ENCODE measurements around the gene DUSP28.

DUSP28 gene

GRCh38 chr2:240573516-240574385 is 13.6 kb downstream of the DUSP28 start:
- no peak for DNase-seq

GRCh38 chr2:240574386-240575100 is 14.4 kb downstream of the DUSP28 start:
- DNase-seq = no peak

GRCh38 chr2:240575101-240575965 is 15.2 kb downstream of the DUSP28 start:
- DNase-seq = no peak

GRCh38 chr2:240576036-240576435 is 15.9 kb downstream of the DUSP28 start:
- no peak for DNase-seq

GRCh38 chr2:240576436-240577205 is 16.5 kb downstream of the DUSP28 start:
- DNase-seq = no peak

- no peak for DNase-seq
These were observed 17.3 kb downstream of the DUSP28 start for GRCh38 chr2:240577281-240578109.

- DNase-seq = no peak
These were observed 17.9 kb downstream of the DUSP28 start for GRCh38 chr2:240578110-240578450.

- DNase-seq = no peak
These were observed 18.3 kb downstream of the DUSP28 start for GRCh38 chr2:240578488-240578887.

- DNase-seq = no peak
These were observed 19.1 kb downstream of the DUSP28 start for GRCh38 chr2:240579071-240579762.

GRCh38 chr2:240579771-240580614 is 19.8 kb downstream of the DUSP28 start:
- DNase-seq = peak in 1 of 2 experiments; percentile 77

- DNase-seq = no peak
These were observed 21.7 kb downstream of the DUSP28 start for GRCh38 chr2:240581811-240582210.

- DNase-seq = no peak
These were observed 22.6 kb downstream of the DUSP28 start for GRCh38 chr2:240582781-240583180.

- no peak for DNase-seq
These were observed 23.6 kb downstream of the DUSP28 start for GRCh38 chr2:240583774-240584173.

- peak; percentile 78 to 82 for DNase-seq
These were observed 24.4 kb downstream of the DUSP28 start for GRCh38 chr2:240584486-240585031.

GRCh38 chr2:240585101-240585500 is 24.9 kb downstream of the DUSP28 start:
- no peak for DNase-seq

GRCh38 chr2:240585681-240586197 is 25.6 kb downstream of the DUSP28 start:
- no peak for DNase-seq

- peak; percentile 92 to 99 for DNase-seq
These were observed 26.2 kb downstream of the DUSP28 start, which contains the start of gene CAPN10 for GRCh38 chr2:240586198-240586918. Gene CAPN10 (plus strand): TSS chr2:240586734. CDS start chr2:240586912, 178 bp downstream.

Data from NCI-H526 (cell line).